T-helper 1 cell treated with Interleukin-12 subunit alpha and Interleukin-12 subunit beta and Interleukin-4 antibody, amounts not matched to agents 30 μg/mL and 1 μg/mL, for 36 hours (primary cell): ENCODE data around the gene SLAMF6.

ENCODE experiments used
- H3K27ac Mint-ChIP-seq: one replicate; pipeline ENCODE4 v1.8.0; 2021; ENCODE audit warnings: mild to moderate bottlenecking, mixed read lengths
- H3K27me3 Mint-ChIP-seq: one replicate; pipeline ENCODE4 v1.8.0; 2021; ENCODE audit warnings: low read depth, mixed read lengths
- H3K36me3 Mint-ChIP-seq: one replicate; pipeline ENCODE4 v1.8.0; 2021; ENCODE audit warnings: low read depth, mixed read lengths
- H3K4me1 Mint-ChIP-seq: one replicate; pipeline ENCODE4 v1.8.0; 2021; ENCODE audit warnings: low read depth, mixed read lengths
- H3K4me3 Mint-ChIP-seq: one replicate; pipeline ENCODE4 v1.8.0; 2021; ENCODE audit warnings: mild to moderate bottlenecking, moderate library complexity, mixed read lengths
- H3K9me3 Mint-ChIP-seq: one replicate; pipeline ENCODE4 v1.8.0; 2021; ENCODE audit warnings: mixed read lengths

SLAMF6 gene

DNA sequence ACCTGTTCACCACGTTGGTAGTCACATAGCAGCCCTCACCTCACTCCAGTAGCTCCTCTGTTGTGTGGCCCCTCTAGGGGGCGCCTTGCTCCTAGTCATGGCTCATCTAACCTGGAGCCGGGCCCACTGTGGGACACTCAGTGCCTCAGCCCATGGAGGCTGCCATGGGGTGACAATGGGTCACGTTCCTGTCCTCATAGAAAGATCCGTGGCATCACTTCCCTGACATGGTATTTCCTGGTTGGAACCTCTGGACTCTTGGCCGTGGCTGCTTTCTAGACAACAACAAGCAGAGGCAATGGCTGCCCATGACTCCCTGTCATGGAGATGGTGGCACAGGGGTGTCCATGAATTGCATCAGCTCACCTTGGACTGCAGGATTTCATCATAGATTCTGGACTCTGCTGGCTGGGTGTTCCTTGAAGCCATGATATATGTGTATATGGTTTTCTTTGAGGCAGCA lies 27.5 kb upstream of the SLAMF6 start:
- H3K27ac Mint-ChIP-seq = no peak overlapping the region

DNA sequence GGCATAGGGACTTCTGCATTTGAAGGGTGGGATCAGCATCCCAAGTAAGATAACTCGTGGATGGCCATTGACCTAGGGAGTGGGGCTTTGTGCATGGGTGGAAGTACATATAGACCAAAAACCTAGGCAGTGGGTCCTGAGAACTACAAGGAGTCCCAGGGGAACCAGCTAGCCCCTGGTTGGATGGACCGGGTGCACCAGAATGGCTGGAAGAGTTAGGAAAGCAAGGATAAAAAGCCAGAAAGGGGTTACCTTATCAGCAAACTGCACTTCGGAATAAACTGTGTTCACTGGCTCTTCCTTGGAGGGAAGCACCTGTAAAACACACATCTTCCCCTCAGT lies 26.6 kb upstream of the SLAMF6 start:
- no peak overlapping the region for H3K4me3 Mint-ChIP-seq

More for the DNA sequence above, 27.5 kb upstream of the SLAMF6 start:
- Mint-ChIP-seq H3K9me3 (no peaks in the 10 kb centered on the region), H3K4me3 (no peak overlapping the region), H3K27me3 (no peaks in the 10 kb centered on the region), H3K4me1 (peaks cover 14% of the 10 kb centered on the region), H3K36me3 (peaks cover 37% of the 10 kb centered on the region)

DNA sequence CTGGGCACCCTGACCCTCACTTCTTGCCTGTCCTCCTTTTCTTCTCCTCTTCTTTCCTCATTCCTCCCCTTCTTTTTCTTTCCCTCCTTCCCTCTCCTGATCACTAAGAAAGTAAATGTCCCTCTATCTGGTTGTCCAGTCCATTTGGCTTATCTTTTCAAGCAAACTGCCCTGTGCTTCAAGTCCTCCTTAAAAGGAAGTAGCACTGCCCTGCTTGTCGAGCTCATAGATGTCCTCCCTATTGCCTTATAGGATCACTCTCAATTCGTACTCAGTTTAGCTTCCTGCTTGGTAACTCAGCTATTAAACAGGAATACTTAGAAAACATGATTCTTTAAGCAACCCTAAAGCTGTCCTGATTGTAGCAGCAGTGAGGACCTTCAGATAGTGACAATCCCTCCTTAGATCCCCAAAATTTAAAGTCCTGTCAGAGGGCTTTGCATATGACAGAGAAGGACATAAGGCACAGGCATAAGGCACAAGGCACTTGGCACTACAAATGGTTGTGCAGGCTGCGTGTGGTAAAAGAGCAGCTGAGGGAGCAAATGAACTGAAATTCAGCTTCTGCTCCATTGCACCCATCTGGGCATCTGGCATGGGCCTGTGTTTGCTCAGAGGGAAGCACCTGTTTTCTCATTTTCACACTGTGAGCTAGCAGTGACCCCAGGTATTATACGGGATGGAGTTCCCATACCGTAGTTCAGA lies 26.1 kb upstream of the SLAMF6 start:
- Mint-ChIP-seq H3K4me1 (peaks cover 21% of the 10 kb centered on the region), H3K4me3 (no peak overlapping the region), H3K27me3 (no peaks in the 10 kb centered on the region), H3K9me3 (no peaks in the 10 kb centered on the region), H3K27ac (peak overlapping the region; percentile 53), H3K36me3 (peaks cover 40% of the 10 kb centered on the region)

More for the DNA sequence above, 26.6 kb upstream of the SLAMF6 start:
- peaks cover 19% of the 10 kb centered on the region for H3K4me1 Mint-ChIP-seq
- H3K36me3 Mint-ChIP-seq = peaks cover 40% of the 10 kb centered on the region
- H3K27me3 Mint-ChIP-seq = no peaks in the 10 kb centered on the region
- no peaks in the 10 kb centered on the region for H3K9me3 Mint-ChIP-seq
- H3K27ac Mint-ChIP-seq = no peak overlapping the region

DNA sequence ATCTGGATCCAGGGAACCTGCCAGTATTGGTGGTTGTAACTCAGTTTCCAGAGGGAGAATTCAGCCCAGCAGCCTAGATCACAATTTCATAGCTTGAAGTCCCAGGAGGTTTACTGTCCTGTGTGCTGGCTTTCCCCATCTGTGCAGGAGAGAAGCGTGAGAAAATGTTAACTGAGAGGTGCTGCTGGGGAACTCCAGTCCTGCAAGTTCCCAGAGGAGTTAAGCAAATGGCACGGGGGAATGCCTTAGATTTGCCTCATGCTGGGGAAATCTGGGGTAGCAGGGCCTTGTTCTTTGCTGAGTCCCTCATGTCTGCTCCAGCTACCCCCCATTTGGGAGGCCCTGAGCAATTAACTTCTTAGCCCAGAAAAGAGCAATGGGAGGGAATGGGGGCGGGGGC lies 25.1 kb upstream of the SLAMF6 start:
- Mint-ChIP-seq H3K36me3 (peaks cover 34% of the 10 kb centered on the region), H3K27ac (no peak overlapping the region), H3K4me3 (no peak overlapping the region), H3K27me3 (no peaks in the 10 kb centered on the region), H3K9me3 (no peaks in the 10 kb centered on the region), H3K4me1 (peaks cover 19% of the 10 kb centered on the region)

DNA sequence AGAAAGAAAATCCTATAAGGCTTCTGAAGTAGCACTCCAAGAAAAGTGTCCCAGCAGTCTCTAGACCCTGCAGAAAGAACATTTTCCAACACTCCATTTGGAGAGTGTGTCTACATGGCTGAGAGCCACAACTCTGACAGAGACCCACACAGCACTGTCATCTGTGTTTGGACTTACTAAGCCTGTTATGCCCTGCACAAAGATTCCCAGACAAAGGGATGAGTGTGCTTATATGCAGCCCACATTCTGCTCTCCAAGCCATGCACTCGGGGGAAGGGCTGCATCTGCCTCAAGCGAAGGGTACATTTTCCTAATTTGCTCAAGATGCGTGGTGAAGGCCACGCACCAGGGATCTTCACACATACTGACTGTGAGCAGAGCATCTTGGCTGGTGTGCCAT lies 24.4 kb upstream of the SLAMF6 start:
- Mint-ChIP-seq H3K4me3 (no peak overlapping the region), H3K27ac (no peak overlapping the region), H3K36me3 (peaks cover 27% of the 10 kb centered on the region), H3K27me3 (no peaks in the 10 kb centered on the region), H3K4me1 (peaks cover 15% of the 10 kb centered on the region), H3K9me3 (no peaks in the 10 kb centered on the region)

DNA sequence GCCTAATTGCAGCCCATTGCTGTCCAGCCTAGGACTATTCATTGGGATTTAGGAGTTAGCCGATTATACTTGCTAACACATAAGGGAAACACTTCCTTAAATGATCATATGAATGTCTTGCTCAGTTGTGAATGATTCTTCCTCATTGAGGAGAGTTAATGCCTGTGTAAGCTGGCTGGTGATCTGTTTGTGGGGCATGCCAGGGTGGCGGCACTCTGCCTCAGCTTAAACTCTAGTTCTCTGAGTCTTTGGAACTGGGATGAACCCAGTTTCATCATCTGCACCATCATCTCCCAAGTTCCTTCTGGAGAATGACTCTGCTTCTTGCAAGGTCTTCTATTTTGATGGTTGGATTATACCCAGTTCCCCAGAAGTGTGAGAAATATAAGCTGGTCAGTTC lies 23.9 kb upstream of the SLAMF6 start:
- peaks cover 19% of the 10 kb centered on the region for H3K4me1 Mint-ChIP-seq
- H3K9me3 Mint-ChIP-seq = no peaks in the 10 kb centered on the region

DNA sequence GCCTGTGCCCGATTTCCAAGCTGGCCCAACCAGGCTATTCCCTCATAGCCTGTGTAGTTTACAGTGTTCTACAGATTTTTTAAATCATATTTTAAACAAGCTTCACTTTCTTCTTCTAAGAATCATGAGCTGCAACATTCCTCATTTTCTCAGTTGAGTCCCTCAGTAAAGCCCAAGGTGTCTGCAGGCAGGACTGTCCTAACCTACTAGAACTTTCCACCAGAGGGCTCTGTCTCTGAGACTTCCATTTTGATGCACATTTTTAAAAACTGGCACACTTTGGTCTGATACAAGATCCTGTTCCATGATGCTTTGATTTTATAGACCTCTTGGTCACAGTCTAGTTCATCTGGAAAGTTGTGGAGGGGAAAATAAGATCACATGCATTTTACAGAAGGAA lies 21.6 kb upstream of the SLAMF6 start:
- Mint-ChIP-seq H3K9me3 (no peaks in the 10 kb centered on the region), H3K27ac (peak overlapping the region; percentile 74)

More for the DNA sequence above, 23.9 kb upstream of the SLAMF6 start:
- Mint-ChIP-seq H3K4me3 (no peak overlapping the region), H3K27me3 (no peaks in the 10 kb centered on the region), H3K36me3 (peaks cover 25% of the 10 kb centered on the region), H3K27ac (no peak overlapping the region)

DNA sequence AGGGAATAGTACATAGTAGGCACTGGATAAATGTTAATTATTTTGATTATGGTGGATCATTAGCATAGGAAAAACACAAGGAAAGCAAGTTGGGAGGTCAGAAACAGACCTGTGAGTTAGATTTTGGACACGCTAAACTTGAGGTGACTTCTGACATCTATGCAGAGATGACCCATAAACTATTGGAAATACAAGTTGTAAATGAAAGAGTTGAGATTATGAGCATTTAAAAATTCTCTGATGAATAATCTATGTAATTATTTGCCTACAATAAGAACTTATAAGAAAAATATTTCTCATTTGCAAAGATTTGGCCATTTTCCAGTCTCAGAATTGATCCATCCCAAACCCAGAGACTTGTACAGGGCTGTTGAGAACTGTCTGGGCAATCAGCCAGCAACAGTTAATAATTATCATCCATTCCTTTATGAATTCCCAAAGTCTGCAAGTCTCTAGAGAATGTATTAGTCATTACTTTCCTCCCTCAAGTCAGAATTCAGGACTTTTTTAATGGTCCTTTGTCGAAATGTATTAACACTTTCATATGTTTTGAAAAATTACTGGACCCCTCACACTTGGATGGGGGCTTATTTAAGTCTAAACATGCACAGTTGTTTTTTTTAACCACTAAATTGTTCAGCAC lies 19.4 kb upstream of the SLAMF6 start:
- Mint-ChIP-seq H3K36me3 (peaks cover 15% of the 10 kb centered on the region), H3K4me1 (peaks cover 41% of the 10 kb centered on the region), H3K27ac (no peak overlapping the region), H3K4me3 (no peak overlapping the region), H3K9me3 (no peaks in the 10 kb centered on the region), H3K27me3 (no peaks in the 10 kb centered on the region)

More for the DNA sequence above, 21.6 kb upstream of the SLAMF6 start:
- H3K27me3 Mint-ChIP-seq = no peaks in the 10 kb centered on the region
- no peak overlapping the region for H3K4me3 Mint-ChIP-seq
- H3K4me1 Mint-ChIP-seq = peaks cover 34% of the 10 kb centered on the region
- peaks cover 18% of the 10 kb centered on the region for H3K36me3 Mint-ChIP-seq

DNA sequence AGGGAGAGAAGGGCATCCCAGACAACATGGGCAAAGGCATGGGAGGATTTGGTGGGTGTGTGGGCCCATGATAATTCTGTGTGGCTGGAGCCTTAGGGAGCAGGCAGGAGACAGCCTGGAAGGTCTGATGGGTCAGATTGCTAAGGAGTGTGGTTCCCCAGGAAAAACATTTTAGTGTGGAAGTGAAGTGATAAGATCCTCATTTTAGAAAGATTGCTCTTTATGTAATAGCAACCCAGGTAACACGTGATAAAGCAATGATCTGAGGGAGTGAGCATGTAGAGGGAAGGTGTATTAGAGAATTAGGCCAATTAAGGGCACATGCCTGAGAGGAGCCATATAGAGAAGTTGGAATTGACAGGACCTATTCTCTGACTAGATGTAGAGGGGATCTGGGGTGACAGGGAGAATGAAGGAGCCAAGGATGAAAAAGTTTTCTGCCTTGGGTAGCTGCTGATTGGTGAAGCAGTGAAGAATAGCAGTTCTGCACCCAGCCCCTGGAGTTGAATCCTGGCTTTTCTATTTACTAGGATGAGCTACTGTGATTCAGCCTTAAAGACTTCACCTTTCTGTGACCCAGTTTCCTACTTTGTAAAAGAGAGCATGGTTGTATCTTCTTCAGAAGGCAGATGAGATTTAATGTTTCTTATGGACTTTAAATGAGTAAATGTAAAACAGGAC lies 18.7 kb upstream of the SLAMF6 start:
- Mint-ChIP-seq H3K27me3 (no peaks in the 10 kb centered on the region), H3K27ac (no peak overlapping the region), H3K4me1 (peaks cover 41% of the 10 kb centered on the region), H3K9me3 (peaks cover 6% of the 10 kb centered on the region), H3K36me3 (peaks cover 10% of the 10 kb centered on the region), H3K4me3 (no peak overlapping the region)

DNA sequence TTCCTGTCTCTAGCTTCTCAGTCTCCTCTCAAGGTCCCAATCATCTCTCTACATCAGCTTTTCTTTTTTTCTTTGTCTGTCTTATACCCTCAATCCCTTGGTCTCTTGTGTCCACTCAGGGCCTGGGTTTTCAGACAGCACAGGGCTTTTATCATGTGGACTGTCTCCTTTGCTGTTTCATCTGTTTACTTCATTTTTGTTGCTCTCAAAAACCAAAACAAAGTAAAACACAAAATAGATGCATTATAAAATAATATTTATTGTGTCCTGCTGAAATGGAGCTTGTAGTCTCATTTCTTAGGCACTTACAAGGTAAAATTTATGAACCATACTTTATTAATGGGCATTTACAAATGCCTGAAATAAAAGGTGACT lies 17.8 kb upstream of the SLAMF6 start:
- Mint-ChIP-seq H3K4me3 (peak overlapping the region; percentile 61), H3K9me3 (peaks cover 15% of the 10 kb centered on the region), H3K4me1 (peaks cover 38% of the 10 kb centered on the region), H3K27ac (peak overlapping the region; percentile 90), H3K36me3 (peaks cover 10% of the 10 kb centered on the region), H3K27me3 (no peaks in the 10 kb centered on the region)

DNA sequence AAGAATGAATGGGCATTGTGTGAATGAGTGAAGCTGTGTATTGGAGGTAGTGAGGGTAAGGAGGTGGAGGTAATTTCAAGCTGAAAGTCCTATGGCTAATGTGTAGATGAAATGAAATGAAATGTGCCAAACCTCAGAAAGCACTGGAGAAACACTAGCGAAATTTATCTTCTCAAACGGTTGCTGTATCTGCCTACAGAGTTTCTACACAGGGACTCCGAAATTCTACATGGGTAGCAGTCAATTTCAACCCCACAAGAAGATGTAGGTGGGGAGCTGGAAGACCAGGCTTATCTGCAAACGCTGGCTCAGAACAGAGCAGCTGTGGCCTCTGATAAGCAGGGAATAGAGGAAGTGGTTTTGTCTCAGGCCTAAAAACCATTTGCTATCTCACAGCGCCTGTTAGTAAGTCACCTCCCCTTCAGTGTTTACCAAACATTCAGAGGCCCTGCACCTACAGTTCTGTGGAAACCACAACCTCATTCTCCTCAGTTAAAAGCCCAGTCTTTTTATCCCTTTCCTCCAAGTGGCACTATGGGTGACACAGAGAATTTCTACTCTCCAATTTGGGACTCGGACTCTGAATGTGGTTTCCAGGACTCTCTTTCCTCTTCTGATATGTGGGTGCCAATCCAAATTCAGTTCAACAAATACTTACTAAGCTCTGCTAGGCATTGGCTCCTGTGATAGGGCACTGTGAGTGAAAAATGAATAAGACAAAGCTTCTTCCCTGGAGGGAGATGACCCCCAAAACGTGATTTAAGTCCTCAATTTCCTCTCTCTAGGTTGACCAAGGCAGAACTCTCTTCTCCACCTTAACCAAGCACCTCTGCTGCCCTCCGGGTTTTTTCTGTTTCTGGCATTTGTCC lies 17.2 kb upstream of the SLAMF6 start:
- peaks cover 19% of the 10 kb centered on the region for H3K9me3 Mint-ChIP-seq

DNA sequence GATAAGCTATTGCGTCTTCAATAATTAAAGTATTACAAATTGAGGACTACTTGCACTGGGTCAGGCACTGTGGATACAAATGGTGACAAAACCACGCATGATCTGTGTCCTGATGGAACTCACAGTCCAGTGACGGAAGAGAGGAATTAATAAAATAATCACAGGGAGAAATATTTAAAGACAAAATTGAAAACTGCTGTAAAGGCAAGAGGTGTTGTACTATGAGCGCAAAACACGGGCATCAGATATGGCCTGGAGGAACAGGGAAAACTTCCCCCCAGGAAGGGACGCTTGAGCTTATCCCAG lies 16.6 kb upstream of the SLAMF6 start:
- Mint-ChIP-seq H3K4me1 (peaks cover 33% of the 10 kb centered on the region), H3K27ac (peak overlapping the region; percentile 90), H3K27me3 (no peaks in the 10 kb centered on the region), H3K36me3 (peaks cover 14% of the 10 kb centered on the region), H3K4me3 (peak overlapping the region; percentile 54), H3K9me3 (peaks cover 25% of the 10 kb centered on the region)

More for the DNA sequence above, 17.2 kb upstream of the SLAMF6 start:
- Mint-ChIP-seq H3K4me3 (peak overlapping the region; percentile 61), H3K27ac (peak overlapping the region; percentile 90), H3K27me3 (no peaks in the 10 kb centered on the region), H3K4me1 (peaks cover 38% of the 10 kb centered on the region), H3K36me3 (peaks cover 14% of the 10 kb centered on the region)

DNA sequence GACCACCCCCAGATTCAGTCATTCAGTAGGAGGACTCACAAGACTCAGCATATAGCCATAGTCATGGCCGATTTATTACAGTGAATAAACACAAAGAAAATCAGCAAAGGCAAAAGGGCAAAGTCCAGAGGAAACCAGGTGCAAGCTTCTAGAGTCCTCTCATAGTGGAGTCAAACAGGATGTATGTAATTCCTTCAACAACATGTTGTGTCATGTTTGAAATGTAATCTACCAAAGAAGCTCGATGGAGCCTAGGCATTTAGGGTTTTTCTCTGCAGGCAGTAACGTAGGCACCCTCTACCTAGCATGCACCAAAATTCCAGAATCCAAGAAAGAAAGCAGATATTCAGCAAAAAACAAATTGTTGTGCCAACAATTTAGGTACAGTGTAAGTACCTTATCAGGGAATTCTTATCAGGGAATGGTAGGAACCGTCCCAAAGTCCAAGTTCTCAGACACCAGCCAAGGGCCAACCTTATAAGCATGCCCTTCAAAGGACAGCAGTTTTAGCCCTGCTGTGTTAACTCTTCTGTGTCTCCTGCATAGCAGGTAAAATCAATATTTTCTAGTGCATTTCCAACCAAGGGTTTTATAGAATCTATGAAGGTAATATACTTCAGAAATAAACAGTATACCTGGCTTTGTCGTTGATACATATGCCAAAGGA lies 16.1 kb upstream of the SLAMF6 start:
- peaks cover 31% of the 10 kb centered on the region for H3K4me1 Mint-ChIP-seq
- H3K9me3 Mint-ChIP-seq = peaks cover 27% of the 10 kb centered on the region
- H3K36me3 Mint-ChIP-seq = peaks cover 14% of the 10 kb centered on the region
- peak overlapping the region; percentile 90 for H3K27ac Mint-ChIP-seq
- H3K4me3 Mint-ChIP-seq = peak overlapping the region; percentile 54
- no peaks in the 10 kb centered on the region for H3K27me3 Mint-ChIP-seq
